HEK293 (cell line): ENCODE data around the gene IGFALS.

Experiments used
- CTCF ChIA-PET: fragments of 350-600 bp; formaldehyde crosslinking; extraction: SDS; loops from one replicate; lab custom pipeline; 2021; ENCODE audit warnings: antibody characterized with exemption; lab: Yijun Ruan, JAX
- POLR2A ChIA-PET: fragments of 300-600 bp; formaldehyde crosslinking; extraction: SDS; loops from one replicate; lab custom pipeline; 2020; ENCODE audit warnings: antibody characterized with exemption, inconsistent platforms; lab: Yijun Ruan, JAX
- H3K27ac ChIP-seq: fragments of 200-500 bp; sonication (Bioruptor generic); 2 replicates; pipeline ENCODE4 v1.5.1; 2014; ENCODE audit warnings: low read depth, low read length, control low read depth, inconsistent platforms; ENCODE audit errors: extremely low read depth
- H3K36me3 ChIP-seq, 2 experiments: fragments of 200-500 bp in 1 of 2; sonication (Bioruptor generic) in 1 of 2; 1 replicate in 1 of 2; 2 replicates in 1 of 2; pipeline ENCODE4 v1.5.1; 2014 to 2017; ENCODE audit warnings: inconsistent platforms in 2 of 2, low read length in 2 of 2; ENCODE audit not compliant: control insufficient read depth in 2 of 2, insufficient read depth in 1 of 2
- H3K4me1 ChIP-seq: fragments of 200-500 bp; sonication (Bioruptor generic); 2 replicates; pipeline ENCODE4 v1.5.1; 2014; ENCODE audit warnings: mild to moderate bottlenecking, low read length, inconsistent platforms; ENCODE audit not compliant: control insufficient read depth, insufficient read depth
- H3K4me3 ChIP-seq: 2 replicates; pipeline ENCODE4 v1.5.1; 2011; ENCODE audit warnings: low read depth, mild to moderate bottlenecking, control low read depth, low read length, moderate library complexity
- H3K9me3 ChIP-seq: fragments of 200-500 bp; sonication (Bioruptor generic); 2 replicates; pipeline ENCODE4 v1.5.1; 2014; ENCODE audit warnings: low read depth, low read length, inconsistent platforms; ENCODE audit not compliant: control insufficient read depth, insufficient read depth
- BCL11A ChIP-seq: fragments of 450-650 bp; formaldehyde crosslinking; IDR thresholded peaks from 2 replicates; pipeline ENCODE4 v1.5.1; 2016; ENCODE audit warnings: low read depth, missing biosample characterization, missing genetic modification characterization
- GFI1B ChIP-seq: fragments of 450-650 bp; formaldehyde crosslinking; IDR thresholded peaks from 2 replicates; pipeline ENCODE4 v1.5.1; 2016; ENCODE audit warnings: missing biosample characterization, missing genetic modification characterization
- GLIS1 ChIP-seq: fragments of 450-650 bp; formaldehyde crosslinking; IDR thresholded peaks from 2 replicates; pipeline ENCODE4 v1.5.1; 2016; ENCODE audit warnings: missing biosample characterization, missing genetic modification characterization
- ZBTB17 ChIP-seq: fragments of 450-650 bp; formaldehyde crosslinking; IDR thresholded peaks from 2 replicates; pipeline ENCODE4 v1.5.1; 2016; ENCODE audit warnings: missing biosample characterization, missing genetic modification characterization
- ZEB2 ChIP-seq: fragments of 450-650 bp; formaldehyde crosslinking; IDR thresholded peaks from 2 replicates; pipeline ENCODE4 v1.5.1; 2016; ENCODE audit warnings: missing biosample characterization, missing genetic modification characterization
- ZFP37 ChIP-seq: fragments of 450-650 bp; formaldehyde crosslinking; IDR thresholded peaks from 2 replicates; pipeline ENCODE4 v1.5.1; 2016; ENCODE audit warnings: missing biosample characterization, missing genetic modification characterization
- ZIC2 ChIP-seq: fragments of 450-650 bp; formaldehyde crosslinking; IDR thresholded peaks from 2 replicates; pipeline ENCODE4 v1.5.1; 2016; ENCODE audit warnings: missing biosample characterization, missing genetic modification characterization
- ZNF174 ChIP-seq: fragments of 450-650 bp; formaldehyde crosslinking; IDR thresholded peaks from 2 replicates; pipeline ENCODE4 v1.5.0; 2017; ENCODE audit warnings: missing biosample characterization, mild to moderate bottlenecking, missing genetic modification characterization
- ZNF311 ChIP-seq: fragments of 450-650 bp; formaldehyde crosslinking; IDR thresholded peaks from 2 replicates; pipeline ENCODE4 v1.5.1; 2017; ENCODE audit warnings: missing biosample characterization, missing genetic modification characterization, borderline replicate concordance
- ZNF529 ChIP-seq: fragments of 450-650 bp; formaldehyde crosslinking; IDR thresholded peaks from 2 replicates; pipeline ENCODE4 v1.5.1; 2017; ENCODE audit warnings: missing genetic modification characterization, missing biosample characterization; ENCODE audit not compliant: insufficient replicate concordance
- ZNF530 ChIP-seq: fragments of 450-650 bp; formaldehyde crosslinking; IDR thresholded peaks from 2 replicates; pipeline ENCODE4 v1.5.1; 2016; ENCODE audit warnings: low read depth, missing biosample characterization, missing genetic modification characterization
- ZNF596 ChIP-seq: fragments of 450-650 bp; IDR thresholded peaks from 2 replicates; pipeline ENCODE4 v1.5.0; 2018; ENCODE audit warnings: missing biosample characterization, mild to moderate bottlenecking, missing genetic modification characterization, moderate library complexity
- ZNF621 ChIP-seq: fragments of 450-650 bp; formaldehyde crosslinking; IDR thresholded peaks from 2 replicates; pipeline ENCODE4 v1.5.1; 2017; ENCODE audit warnings: missing biosample characterization, missing genetic modification characterization
- ZNF785 ChIP-seq: fragments of 450-650 bp; formaldehyde crosslinking; IDR thresholded peaks from 2 replicates; pipeline ENCODE4 v1.5.1; 2016; ENCODE audit warnings: missing biosample characterization, missing genetic modification characterization
- ZNF830 ChIP-seq: fragments of 450-650 bp; IDR thresholded peaks from 2 replicates; pipeline ENCODE4 v1.5.0; 2018; ENCODE audit warnings: missing biosample characterization, missing genetic modification characterization, low read depth, mild to moderate bottlenecking, moderate library complexity
- TF ChIP-seq, protein P1 (sequence below): fragments of 450-650 bp; formaldehyde crosslinking; IDR thresholded peaks from 2 replicates; pipeline ENCODE4 v1.5.1; 2016; ENCODE audit warnings: missing biosample characterization, missing genetic modification characterization
- TF ChIP-seq, protein P2 (sequence below): fragments of 450-650 bp; formaldehyde crosslinking; IDR thresholded peaks from 2 replicates; pipeline ENCODE4 v1.5.1; 2016; ENCODE audit warnings: missing biosample characterization, missing genetic modification characterization
- TF ChIP-seq, protein P3 (sequence below): fragments of 450-650 bp; formaldehyde crosslinking; IDR thresholded peaks from 2 replicates; pipeline ENCODE4 v1.5.1; 2016; ENCODE audit warnings: missing biosample characterization, missing genetic modification characterization
- TF ChIP-seq, protein P4 (sequence below): fragments of 450-650 bp; formaldehyde crosslinking; IDR thresholded peaks from 2 replicates; pipeline ENCODE4 v1.5.1; 2017; ENCODE audit warnings: missing biosample characterization, mild to moderate bottlenecking, missing genetic modification characterization, moderate library complexity
- TF ChIP-seq, protein P5 (sequence below): fragments of 450-650 bp; formaldehyde crosslinking; IDR thresholded peaks from 2 replicates; pipeline ENCODE4 v1.5.1; 2016; ENCODE audit warnings: missing biosample characterization, missing genetic modification characterization

Gene IGFALS

DNA sequence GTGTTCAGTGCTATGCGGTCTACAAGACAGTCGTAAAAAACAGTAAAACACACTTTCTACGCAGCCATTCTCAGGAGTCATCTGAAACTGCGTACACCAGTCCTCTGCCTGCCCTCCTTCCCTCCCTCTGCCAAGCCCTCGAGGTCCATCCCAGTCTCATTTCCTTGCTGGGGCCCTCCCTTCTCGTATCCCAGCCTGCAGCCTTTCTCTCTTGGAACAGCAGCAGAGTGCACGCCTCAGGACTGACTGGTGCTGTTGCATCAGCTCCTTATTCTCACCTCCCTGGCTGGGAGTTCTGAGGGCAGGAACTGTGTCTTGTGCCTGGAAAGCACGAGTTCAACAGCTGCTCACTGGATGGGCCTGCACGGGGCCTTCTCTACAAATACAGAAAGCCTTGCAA, 46.0 kb upstream of the IGFALS start (continued):
- TF ChIP-seq, protein P1, sequence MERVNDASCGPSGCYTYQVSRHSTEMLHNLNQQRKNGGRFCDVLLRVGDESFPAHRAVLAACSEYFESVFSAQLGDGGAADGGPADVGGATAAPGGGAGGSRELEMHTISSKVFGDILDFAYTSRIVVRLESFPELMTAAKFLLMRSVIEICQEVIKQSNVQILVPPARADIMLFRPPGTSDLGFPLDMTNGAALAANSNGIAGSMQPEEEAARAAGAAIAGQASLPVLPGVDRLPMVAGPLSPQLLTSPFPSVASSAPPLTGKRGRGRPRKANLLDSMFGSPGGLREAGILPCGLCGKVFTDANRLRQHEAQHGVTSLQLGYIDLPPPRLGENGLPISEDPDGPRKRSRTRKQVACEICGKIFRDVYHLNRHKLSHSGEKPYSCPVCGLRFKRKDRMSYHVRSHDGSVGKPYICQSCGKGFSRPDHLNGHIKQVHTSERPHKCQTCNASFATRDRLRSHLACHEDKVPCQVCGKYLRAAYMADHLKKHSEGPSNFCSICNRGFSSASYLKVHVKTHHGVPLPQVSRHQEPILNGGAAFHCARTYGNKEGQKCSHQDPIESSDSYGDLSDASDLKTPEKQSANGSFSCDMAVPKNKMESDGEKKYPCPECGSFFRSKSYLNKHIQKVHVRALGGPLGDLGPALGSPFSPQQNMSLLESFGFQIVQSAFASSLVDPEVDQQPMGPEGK (tag by site-specific recombination) = peak; percentile 77
- TF ChIP-seq ZBTB17 (tag by site-specific recombination) = peak; percentile 99
- TF ChIP-seq, all 188 proteins: peak for 40

DNA sequence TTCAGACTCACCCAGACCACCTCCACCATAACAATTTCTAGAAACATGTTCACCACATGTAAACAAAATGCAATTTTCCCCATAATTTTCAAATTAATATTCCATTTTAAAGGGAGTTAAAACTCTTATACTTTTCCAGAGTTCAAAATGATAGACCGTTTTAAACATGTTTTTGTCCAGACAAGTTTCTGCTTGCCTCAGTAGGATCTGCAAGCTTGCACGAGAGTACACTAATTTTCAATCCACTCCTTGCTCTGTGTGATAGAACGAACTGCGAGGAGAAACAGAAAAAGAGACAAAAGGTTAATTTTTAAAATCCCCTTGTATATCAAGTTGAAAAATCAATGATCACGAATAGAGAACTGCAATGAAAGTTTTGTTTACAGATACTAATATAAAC, 40.6 kb upstream of the IGFALS start:
- Histone ChIP-seq H3K9me3 (no peaks in the 10 kb centered on the region), H3K36me3 (peaks cover 0 to 12% of the 10 kb centered on the region in 2 experiments; a peak in 1 of 3 replicates), H3K4me3 (no peak overlapping the region), H3K4me1 (no peaks in the 10 kb centered on the region), H3K27ac (no peak overlapping the region)
- ChIA-PET CTCF (no interaction called here), POLR2A (interaction anchor here (0.7 kb wide), 1 partner anchor 22 kb away, joined by 3 read pairs; no protein-coding TSS in a partner anchor)
- TF ChIP-seq ZFP37 (tag by site-specific recombination) (no peak), GFI1B (tag by site-specific recombination) (no peak), ZNF830 (tag by site-specific recombination) (no peak), ZNF530 (no peak), ZNF596 (tag by site-specific recombination) (no peak), ZNF621 (no peak), BCL11A (tag by site-specific recombination) (no peak), ZNF311 (tag by site-specific recombination) (no peak), ZNF174 (tag by site-specific recombination) (no peak), ZNF529 (tag by site-specific recombination) (no peak), ZNF785 (tag by site-specific recombination) (no peak)
- TF ChIP-seq, protein P2, sequence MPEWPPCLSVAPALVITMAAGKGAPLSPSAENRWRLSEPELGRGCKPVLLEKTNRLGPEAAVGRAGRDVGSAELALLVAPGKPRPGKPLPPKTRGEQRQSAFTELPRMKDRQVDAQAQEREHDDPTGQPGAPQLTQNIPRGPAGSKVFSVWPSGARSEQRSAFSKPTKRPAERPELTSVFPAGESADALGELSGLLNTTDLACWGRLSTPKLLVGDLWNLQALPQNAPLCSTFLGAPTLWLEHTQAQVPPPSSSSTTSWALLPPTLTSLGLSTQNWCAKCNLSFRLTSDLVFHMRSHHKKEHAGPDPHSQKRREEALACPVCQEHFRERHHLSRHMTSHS (tag by site-specific recombination) = no peak
- TF ChIP-seq, protein P3, sequence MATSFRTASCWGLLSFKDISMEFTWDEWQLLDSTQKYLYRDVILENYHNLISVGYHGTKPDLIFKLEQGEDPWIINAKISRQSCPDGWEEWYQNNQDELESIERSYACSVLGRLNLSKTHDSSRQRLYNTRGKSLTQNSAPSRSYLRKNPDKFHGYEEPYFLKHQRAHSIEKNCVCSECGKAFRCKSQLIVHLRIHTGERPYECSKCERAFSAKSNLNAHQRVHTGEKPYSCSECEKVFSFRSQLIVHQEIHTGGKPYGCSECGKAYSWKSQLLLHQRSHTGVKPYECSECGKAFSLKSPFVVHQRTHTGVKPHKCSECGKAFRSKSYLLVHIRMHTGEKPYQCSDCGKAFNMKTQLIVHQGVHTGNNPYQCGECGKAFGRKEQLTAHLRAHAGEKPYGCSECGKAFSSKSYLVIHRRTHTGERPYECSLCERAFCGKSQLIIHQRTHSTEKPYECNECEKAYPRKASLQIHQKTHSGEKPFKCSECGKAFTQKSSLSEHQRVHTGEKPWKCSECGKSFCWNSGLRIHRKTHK (tag by site-specific recombination) = no peak
- TF ChIP-seq, protein P4, sequence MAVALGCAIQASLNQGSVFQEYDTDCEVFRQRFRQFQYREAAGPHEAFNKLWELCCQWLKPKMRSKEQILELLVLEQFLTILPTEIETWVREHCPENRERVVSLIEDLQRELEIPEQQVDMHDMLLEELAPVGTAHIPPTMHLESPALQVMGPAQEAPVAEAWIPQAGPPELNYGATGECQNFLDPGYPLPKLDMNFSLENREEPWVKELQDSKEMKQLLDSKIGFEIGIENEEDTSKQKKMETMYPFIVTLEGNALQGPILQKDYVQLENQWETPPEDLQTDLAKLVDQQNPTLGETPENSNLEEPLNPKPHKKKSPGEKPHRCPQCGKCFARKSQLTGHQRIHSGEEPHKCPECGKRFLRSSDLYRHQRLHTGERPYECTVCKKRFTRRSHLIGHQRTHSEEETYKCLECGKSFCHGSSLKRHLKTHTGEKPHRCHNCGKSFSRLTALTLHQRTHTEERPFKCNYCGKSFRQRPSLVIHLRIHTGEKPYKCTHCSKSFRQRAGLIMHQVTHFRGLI = no peak

DNA sequence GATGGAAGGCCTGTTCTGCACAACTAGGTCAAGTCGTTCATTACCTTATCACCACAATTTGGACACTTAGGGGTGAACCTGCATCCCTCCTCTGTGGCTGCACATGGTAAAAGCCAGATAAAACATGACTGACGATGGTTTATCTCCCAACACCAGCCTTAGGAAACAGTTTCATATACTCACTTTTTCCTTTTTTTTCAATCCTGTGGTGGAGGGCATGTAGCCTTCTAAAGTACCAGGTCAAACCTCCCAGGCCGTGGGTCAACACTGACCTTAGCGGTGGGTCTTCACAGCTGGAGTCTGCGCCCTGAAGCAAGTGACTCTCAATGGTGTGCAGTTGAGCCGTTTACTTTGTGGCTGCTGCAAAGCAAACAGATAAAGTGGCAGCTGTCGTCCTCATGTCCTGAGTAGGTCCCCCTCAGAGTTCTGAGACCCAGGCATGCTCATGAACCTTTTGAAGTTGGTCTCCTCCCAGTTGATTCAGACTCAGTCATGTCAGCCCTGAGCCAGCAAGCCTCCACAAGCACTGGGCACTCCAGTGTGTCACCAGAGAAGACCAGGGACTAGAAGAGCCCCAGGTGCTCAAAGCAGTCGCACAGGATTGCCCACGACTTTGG, 39.4 kb upstream of the IGFALS start:
- TF ChIP-seq ZEB2 (tag by site-specific recombination) (no peak), GLIS1 (tag by site-specific recombination) (peak; percentile 88), ZIC2 (tag by site-specific recombination) (peak; percentile 41)
- TF ChIP-seq, protein P5, sequence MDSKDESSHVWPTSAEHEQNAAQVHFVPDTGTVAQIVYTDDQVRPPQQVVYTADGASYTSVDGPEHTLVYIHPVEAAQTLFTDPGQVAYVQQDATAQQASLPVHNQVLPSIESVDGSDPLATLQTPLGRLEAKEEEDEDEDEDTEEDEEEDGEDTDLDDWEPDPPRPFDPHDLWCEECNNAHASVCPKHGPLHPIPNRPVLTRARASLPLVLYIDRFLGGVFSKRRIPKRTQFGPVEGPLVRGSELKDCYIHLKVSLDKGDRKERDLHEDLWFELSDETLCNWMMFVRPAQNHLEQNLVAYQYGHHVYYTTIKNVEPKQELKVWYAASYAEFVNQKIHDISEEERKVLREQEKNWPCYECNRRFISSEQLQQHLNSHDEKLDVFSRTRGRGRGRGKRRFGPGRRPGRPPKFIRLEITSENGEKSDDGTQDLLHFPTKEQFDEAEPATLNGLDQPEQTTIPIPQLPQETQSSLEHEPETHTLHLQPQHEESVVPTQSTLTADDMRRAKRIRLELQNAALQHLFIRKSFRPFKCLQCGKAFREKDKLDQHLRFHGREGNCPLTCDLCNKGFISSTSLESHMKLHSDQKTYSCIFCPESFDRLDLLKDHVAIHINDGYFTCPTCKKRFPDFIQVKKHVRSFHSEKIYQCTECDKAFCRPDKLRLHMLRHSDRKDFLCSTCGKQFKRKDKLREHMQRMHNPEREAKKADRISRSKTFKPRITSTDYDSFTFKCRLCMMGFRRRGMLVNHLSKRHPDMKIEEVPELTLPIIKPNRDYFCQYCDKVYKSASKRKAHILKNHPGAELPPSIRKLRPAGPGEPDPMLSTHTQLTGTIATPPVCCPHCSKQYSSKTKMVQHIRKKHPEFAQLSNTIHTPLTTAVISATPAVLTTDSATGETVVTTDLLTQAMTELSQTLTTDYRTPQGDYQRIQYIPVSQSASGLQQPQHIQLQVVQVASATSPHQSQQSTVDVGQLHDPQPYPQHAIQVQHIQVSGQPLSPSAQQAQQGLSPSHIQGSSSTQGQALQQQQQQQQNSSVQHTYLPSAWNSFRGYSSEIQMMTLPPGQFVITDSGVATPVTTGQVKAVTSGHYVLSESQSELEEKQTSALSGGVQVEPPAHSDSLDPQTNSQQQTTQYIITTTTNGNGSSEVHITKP = 0 out of 2 replicates have a peak, but pooled peaks have one; percentile 27
- Histone ChIP-seq H3K4me3 (no peak overlapping the region), H3K27ac (no peak overlapping the region), H3K9me3 (no peaks in the 10 kb centered on the region), H3K36me3 (peaks cover 0 to 15% of the 10 kb centered on the region in 2 experiments; a peak in 1 of 3 replicates), H3K4me1 (no peaks in the 10 kb centered on the region)
- ChIA-PET CTCF (interaction anchor here (1.0 kb wide), 1 partner anchor 33 kb away, joined by 3 read pairs; no protein-coding TSS in a partner anchor), POLR2A (no interaction called here)
